ENCODE measurements around the gene DGCR8.

DNA sequence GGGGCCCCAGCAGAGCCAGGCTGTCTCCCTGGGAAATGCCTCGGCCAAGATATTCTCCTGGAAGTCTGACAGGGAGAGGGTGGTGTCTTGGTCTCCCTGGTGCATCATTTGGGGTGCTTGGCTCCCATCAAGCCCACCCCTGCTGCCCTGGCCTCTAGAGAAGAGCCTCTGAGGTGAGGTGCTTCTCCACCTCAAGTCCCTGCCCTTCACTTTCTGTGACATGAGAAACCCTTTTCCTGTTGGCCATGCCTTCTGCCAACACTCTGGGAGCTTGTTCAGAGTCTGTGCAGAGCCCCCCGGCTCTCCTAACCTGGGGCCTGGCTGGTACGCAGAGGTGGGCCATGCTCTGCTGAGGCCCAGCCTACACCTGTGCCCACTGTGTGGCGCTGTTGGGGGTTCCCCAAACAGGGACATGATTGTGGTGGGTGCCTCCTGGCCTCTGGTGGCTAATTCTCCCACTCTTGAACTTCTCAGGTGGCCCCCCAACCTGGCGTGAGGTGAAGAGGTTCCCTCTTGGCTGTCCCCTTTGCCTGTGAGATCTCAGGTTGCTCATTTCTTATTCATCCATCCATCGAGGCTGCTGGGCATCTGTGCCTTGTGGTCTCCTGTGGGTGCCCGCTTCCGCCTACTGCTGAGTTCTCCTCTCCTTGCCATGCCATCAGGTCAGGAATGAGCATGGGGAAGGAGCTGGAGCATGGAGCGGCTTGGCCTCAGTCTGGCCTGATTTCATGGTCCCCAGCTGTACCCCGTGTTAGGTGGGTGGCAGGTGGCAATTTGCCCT, 19.2 kb upstream of the DGCR8 start:
- TF ChIP-seq, protein P1, sequence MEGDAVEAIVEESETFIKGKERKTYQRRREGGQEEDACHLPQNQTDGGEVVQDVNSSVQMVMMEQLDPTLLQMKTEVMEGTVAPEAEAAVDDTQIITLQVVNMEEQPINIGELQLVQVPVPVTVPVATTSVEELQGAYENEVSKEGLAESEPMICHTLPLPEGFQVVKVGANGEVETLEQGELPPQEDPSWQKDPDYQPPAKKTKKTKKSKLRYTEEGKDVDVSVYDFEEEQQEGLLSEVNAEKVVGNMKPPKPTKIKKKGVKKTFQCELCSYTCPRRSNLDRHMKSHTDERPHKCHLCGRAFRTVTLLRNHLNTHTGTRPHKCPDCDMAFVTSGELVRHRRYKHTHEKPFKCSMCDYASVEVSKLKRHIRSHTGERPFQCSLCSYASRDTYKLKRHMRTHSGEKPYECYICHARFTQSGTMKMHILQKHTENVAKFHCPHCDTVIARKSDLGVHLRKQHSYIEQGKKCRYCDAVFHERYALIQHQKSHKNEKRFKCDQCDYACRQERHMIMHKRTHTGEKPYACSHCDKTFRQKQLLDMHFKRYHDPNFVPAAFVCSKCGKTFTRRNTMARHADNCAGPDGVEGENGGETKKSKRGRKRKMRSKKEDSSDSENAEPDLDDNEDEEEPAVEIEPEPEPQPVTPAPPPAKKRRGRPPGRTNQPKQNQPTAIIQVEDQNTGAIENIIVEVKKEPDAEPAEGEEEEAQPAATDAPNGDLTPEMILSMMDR (IDR thresholded peaks at IDR 0.05; ENCODE audit: insufficient read depth, low read depth, low read length): no peak
- TF ChIP-seq EZH2 (IDR thresholded peaks at IDR 0.05; ENCODE audit: insufficient read depth, low read length): no peak

Measured in astrocyte (in vitro differentiated cells and primary cell).